Head of caudate nucleus (tissue), 42 donors: ENCODE results near the gene MDGA2.
"Not testable (repeated sequence)": the region's sequence is repeated elsewhere in the genome, so short reads cannot be mapped to it uniquely, and the experiment has no call there.

ENCODE experiments used
- DNase-seq, 42 donors: peaks; one replicate each; pipeline versions ENCODE4 v3.0.0 to v3.0.0-alpha.2; 2020 to 2021; ENCODE audit warnings: mixed read lengths in 7 of 42
- intact Hi-C: fragments of 100-400 bp; cut with DNase I; formaldehyde crosslinking; loops from one replicate; pipeline ENCODE4 v1.15.0; 2022

Gene MDGA2

DNA sequence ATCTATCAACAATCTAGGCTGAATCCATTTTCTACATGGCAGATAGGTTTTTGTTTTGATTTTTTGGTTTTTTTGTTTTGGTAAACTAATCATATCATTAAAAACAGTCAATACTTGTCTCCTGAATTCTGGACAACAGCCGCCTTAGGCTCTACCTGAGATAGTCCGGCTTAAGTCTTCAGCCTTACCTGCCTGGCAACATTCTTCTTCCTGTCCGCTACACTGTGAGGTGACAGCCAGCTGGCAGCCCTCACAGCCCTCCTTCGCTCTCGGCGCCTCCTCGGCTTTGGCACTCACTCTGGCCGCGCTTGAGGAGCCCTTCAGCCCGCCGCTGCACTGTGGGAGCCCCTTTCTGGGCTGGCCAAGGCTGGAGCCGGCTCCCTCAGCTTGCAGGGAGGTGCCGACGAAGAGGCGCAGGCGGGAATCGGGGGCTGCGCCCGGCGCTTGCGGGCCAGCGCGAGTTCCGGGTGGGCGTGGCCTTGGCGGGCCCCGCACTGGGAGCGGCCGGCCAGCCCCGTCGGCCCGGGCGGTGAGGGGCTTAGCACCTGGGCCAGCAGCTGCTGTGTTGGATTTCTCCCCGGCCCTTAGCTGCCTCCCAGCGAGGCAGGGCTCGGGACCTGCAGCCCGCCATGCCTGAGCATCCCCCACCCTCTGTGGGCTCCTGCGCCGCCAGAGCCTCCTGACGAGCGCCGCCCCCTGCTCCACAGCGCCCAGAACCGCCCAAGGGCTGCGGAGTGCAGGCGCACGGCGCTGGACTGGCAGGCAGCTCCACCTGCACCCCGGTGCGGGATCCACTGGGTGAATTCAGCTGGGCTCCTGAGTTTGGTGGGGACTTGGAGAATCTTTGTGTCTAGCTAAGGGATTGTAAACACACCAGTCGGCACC, 49.0 kb downstream of the MDGA2 start:
- intact Hi-C loops: no loop called here

GRCh38 chr14:47624126-47624525, 51.3 kb downstream of the MDGA2 start:
- intact Hi-C loops, DNase-seq: not testable (repeated sequence)

More for the DNA sequence above, 49.0 kb downstream of the MDGA2 start:
- DNase-seq: no peak

DNA sequence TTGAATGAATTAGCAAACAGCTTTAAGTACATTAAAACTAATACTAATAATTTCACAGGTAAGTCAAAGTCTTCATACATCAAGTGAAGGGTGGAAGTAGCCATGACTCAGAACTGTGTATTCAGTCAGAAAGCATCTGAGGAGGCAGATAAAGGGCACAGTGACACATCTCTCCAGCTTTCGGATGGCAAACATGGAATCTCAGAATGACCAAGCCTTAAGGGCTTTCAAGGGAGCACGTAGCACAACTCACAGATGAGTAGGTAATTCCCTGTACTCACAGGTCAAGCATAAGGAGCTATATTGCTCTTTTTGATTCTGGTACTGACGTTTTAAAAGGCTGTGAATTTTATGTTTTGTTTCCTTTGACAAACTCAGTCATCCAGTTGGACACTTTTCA, 56.0 kb downstream of the MDGA2 start:
- no peak for DNase-seq
- intact Hi-C loops: no loop called here

DNA sequence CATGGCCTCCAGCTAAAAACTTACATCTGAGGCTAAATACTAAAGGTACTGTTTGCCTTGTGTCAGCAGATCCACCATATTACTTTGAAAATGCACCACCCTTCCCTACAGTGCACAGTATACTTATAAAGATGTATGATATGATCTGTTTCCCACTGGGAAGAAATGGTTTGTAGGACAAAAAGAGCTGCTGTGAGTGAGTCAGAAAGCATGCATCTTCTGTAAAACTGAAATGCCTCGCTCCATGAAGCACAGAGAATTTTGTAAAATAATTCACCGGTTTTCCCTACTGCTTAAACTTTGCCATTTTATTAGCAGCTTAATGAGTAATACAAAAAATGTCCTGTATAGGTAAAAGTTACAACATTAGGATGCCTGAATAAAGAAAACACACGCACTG, 68.8 kb downstream of the MDGA2 start:
- DNase-seq: no peak
- intact Hi-C loops: no loop called here

- no peak for DNase-seq
- intact Hi-C loops: no loop called here
These were observed 78.5 kb downstream of the MDGA2 start for GRCh38 chr14:47596860-47597259.

DNA sequence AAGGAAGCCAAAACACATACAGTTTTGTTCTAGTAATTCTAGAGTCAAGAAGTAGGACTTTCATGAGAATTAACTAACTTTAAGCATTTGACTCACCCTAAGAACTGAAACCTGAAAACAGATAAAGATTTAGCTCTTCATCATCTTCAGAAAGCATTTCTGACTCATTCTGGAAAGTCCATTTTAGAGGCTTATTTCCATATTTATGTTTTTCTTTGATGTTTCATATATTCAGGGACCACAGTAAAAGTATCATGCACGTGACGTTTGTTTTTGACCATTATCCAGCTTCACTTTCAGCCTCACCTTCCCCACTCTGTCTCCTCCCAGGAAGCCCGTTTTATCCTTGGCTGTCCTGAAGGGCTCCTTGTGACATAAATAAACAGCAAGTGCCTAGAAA, 79.2 kb downstream of the MDGA2 start:
- intact Hi-C loops: no loop called here
- no peak for DNase-seq

DNA sequence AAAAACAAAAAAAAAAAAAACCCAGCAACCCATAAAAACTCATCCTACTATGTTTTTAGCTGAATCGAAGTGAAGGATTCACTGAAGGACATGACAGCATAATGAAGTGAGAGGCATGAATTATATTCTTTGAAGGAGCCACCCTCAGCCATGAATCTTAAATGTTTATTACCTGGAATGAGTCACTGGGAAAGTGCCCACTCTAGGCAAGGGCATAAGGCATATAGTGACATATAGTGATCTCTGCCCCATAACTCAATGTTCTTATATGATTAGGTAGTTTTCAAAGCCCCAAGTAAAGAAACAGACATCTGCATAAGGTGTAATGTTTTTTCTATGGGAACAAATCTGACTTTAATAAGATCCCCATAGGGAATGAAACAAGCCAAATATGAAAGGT, 79.9 kb downstream of the MDGA2 start:
- no peak for DNase-seq
- intact Hi-C loops: no loop called here

- intact Hi-C loops: no loop called here
- no peak for DNase-seq
These were observed 84.5 kb downstream of the MDGA2 start for GRCh38 chr14:47590767-47591495.

DNA sequence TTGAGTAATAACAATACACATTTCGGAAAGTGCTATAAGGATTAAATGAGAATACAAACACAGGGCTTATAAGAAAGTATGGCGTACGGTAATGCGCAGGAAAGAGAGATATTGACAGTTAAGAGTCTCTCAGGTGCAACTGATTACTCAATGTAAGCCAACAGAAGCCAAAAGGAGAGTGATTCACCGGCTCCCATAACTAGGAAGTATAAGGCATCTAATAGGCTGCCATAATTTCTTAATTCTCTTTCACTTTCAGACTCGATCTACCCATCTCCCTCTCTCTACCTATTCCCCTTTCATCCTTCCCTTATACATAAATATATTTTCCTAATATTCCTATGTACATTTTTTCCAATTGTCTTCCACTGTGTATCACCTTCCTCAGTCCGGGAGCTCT, 90.0 kb downstream of the MDGA2 start:
- DNase-seq: no peak
- intact Hi-C loops: no loop called here

DNA sequence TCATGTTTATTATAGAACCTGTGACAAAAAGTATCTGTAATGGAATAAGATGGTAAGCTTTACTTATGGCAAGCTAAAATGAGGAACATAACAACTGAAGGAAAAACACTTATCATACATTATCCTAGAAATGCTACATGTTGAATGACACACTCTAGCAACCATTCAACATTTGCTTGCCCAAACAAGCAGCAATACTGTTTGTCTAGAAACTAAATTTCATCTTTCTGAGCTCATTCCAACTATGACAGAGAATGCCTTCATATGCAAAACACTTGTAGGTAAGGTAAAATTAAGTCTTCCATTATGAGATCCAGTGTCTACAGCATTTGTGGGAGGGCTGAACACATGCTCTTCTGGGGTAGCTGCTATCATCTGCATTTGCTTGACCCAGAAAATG, 108.1 kb downstream of the MDGA2 start:
- no peak for DNase-seq
- intact Hi-C loops: no loop called here

DNA sequence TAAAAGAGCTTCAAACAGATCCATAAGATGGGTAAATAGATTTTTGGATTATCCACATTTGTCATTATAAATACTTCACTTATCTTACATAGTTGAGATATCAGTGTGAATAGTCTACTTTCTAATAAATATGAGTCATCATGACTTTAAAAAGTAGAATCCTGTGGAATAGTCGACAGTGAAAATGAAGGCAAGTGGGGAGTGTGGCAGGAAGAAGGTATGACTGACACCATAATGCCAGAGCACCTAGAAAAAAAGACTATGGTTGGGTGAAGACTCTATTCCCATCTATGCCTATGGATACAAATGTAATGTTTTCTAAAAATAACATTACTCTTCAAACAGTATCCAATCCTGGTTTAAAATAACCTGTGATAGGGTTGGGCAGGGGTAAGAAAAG, 117.5 kb downstream of the MDGA2 start:
- intact Hi-C loops: no loop called here
- no peak for DNase-seq

DNA sequence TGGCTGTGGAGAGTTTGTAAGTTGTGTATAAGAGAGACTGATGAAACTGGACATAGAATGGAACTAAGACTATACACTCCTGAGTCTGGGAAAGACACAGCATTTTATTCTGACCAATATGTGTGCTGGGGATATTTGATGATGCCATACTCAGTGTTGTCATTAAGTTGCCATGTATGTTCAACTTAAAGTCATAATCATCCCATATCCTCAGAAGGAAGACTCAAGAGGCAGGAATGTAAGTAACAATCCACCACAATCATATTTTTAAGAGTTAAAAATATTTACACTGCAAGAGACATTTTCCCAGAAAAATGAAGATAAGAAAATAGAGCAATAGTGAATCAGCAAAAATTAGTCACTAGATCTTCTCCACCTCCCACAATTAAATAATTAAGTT, 120.1 kb downstream of the MDGA2 start:
- no peak for DNase-seq
- intact Hi-C loops: no loop called here

GRCh38 chr14:47549886-47550285, 125.5 kb downstream of the MDGA2 start:
- DNase-seq: peak in 12 of 42 donors; percentile 6 to 63 (median 30)
- intact Hi-C loops: no loop called here

DNA sequence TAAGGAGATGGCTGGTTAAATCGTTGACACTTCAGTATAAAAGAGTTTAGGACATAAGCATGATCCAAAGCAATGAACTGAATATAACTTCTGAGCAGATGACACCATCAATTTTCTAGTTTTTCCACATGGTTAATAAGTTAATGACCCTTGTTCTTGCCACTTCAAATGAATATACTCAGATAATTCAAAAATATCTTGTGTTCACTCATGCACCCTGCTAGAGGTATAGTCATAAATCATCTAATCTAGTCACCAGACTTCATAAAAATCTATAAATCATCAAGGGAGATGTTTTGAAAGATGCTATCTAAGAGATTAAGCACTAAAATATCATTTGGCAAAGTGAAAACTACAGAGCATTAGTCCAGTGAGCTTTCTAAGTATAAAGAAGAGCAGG, 131.9 kb downstream of the MDGA2 start:
- intact Hi-C loops: no loop called here
- no peak for DNase-seq

DNA sequence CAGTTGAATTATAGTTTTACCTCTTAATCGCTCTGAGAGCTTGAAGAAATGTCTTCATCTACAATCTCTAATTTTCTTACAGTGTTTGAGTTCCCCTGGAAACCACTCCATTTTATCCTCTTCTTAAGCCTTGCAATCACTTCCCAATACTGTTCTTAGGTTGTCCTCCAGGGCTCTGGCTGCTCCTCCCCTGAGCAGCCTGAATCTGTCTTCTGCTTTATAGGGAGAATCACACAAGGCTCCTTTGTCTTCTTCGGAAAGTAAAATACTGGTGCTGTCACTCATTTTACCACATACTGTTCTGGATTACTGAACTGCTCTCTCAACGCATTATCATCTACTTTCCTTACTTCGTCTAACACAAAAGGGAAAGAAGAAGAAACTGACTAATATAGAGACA, 133.7 kb downstream of the MDGA2 start:
- DNase-seq: peak in 1 of 42 donors; percentile 8
- intact Hi-C loops: no loop called here

DNA sequence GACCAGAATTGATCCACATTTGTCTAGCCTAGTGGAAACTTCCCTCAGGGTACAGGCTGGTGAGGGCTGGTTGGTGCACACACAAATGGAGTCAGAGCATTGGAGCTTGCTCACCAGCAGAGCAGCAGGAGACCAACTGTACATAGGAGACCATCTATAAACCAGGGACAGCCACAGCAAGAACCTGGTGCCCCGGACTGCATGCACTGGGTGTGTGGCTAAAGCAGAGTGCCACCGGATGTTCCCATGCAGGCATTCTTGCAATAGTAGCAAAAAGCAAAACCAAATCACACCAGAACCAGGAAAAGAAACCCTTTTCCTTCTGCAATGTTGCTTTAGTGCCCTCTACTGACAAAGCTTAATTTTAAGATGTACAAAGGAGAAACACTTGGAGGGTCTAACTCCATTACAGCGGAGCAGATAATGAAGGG, 136.4 kb downstream of the MDGA2 start:
- intact Hi-C loops: no loop called here
- DNase-seq: peak in 12 of 42 donors; percentile 5 to 45 (median 18)

DNA sequence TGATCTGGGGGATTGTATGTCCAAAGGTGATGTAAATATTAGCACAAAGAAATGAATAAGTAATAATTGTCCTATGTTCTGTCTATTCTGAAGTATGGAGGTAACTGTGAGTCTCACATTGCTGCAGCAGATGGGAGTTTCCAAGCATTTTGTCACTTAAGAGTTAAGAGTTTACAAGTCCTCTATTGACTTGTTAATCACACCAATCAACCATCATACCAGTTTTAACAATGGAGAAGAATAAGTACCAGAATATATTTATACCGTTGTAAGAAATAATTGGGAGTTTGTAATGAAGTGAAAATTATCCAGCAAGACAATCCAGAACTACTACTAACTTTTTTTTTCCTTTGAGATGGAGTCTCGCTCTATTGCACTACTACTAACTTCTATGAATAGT, 139.1 kb downstream of the MDGA2 start:
- intact Hi-C loops: no loop called here
- no peak for DNase-seq

GRCh38 chr14:47526591-47527244, 148.7 kb downstream of the MDGA2 start:
- DNase-seq: no peak
- intact Hi-C loops: no loop called here

DNA sequence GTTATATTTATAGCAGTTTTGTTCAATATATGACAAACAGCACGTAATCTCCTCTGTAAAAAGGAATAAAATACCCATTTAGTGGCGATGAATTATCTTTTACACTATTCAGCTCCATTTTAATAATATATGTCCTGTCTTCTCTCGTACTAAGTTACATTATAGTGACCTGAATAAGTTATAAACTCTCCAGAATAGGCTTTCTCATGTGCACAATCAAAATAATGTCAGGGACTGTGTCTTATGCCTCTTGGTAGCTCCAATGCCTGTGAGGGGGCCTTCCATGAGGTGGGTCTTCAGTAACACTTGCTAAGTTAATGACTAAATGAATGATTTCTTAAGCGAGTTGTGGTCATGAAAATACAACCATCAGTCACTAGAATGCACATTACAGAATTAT, 150.9 kb downstream of the MDGA2 start:
- intact Hi-C loops: no loop called here
- DNase-seq: no peak

GRCh38 chr14:47520382-47520781, 155.0 kb downstream of the MDGA2 start:
- intact Hi-C loops: no loop called here
- no peak for DNase-seq
